HG03045 (cell line): ENCODE results near the gene CD28.
"Not testable (repeated sequence)": the region's sequence is repeated elsewhere in the genome, so short reads cannot be mapped to it uniquely, and the experiment has no call there.

Experiments used
- ATAC-seq: cut with Tn5 transposase; IDR thresholded peaks from one replicate; pipeline ENCODE4 v1.9.1; 2021; ENCODE audit warnings: mild to moderate bottlenecking, moderate library complexity; ENCODE audit not compliant: unreplicated experiment

The CD28 gene

DNA sequence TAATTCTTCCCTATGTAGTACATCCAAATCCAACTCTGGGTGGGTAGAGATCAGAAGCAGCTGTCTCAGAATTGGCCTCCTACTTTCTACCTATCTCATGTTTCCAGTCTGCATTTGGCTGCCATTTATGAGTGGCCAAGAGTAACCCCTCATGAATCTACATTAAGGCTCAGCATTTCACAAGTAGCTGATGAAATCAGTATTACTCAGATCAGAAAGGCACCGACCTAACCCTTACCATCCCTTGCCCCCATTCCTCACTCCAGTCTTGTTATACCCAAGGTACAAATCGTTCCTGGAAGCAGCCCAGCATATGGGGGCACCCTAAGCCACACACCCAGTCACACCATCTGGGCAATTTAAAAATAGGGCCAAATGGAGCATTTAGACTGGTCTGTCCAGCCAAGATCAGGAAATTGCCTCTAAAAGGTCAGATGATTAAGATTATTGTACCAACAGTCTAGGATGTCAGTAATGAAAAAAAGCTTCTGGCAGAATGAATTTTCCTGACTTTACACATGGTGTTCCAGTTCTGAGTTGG lies 37.1 kb downstream of the CD28 start:
- ATAC-seq: no peak

DNA sequence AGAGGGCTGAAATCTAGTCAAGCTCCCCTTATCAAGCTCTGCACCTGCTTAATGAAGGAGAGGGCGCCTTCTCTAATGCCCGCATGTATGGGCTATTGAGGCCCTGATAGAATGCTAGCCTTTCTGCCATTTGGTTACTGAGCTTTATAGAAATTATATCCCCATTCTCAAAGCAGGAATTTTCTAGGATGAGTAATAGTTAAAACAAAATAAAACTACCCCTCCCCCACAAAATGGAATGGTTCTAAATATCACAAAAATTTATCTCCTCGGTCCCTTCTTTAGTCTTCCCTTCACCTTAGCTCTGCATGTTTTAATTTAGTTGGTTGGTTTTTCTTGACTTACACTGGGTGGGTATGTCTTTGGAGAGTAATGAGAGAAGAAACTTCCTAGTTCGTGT lies 37.7 kb downstream of the CD28 start:
- no peak for ATAC-seq

DNA sequence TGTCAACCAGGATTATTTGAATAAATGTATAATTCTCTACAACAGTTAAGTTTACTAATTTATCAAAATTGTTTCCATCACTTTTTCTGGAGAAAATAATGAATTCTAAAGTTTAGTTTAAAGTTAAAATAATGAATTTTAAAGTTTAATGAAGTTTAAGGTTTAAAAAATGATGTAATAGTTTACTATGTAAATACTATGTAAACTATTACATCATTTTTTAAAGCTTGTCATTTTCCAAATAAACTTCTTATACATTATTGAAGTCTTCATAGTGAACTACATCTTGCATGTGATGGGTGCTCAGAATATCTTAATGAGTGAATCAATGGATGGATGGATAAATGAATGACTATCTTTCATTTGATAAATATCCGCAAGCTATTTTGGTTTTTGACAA lies 38.8 kb downstream of the CD28 start:
- no peak for ATAC-seq

DNA sequence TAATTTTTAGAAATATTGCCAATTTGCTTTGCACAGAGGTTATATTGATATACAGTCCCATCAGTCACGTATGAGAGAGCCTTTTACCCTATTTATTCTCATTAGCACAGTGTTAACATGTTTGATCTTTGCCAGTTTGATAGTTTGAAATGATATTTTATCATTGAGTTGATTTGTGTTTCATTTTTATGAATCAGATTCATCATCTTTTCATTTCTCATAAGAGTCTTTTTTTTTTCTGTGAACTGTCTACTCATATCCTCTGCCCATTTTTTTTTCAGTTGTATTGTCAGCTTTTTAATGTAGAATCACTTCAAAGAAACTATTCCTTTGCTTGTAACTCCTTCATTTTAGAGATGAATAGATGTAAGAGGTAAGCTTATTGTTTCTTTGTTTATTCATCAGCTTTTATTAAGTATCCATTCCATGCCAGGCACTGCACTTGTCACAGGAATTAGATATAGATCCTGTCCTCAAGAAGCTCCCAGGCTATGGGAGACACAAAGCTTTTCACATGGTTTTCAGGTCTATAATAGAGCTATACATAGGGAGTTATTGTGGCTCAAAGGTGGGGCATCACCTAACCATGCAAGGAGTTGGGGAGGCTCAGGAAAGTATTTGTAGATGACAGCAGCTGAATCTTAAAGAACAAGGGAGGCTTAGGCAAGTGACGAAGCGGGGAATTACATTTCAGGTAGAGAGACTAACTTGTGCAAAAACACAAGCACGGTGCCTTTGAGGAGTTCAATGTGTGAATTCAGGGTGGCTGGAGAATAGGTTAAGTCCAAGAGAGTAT lies 42.1 kb downstream of the CD28 start:
- ATAC-seq: no peak

DNA sequence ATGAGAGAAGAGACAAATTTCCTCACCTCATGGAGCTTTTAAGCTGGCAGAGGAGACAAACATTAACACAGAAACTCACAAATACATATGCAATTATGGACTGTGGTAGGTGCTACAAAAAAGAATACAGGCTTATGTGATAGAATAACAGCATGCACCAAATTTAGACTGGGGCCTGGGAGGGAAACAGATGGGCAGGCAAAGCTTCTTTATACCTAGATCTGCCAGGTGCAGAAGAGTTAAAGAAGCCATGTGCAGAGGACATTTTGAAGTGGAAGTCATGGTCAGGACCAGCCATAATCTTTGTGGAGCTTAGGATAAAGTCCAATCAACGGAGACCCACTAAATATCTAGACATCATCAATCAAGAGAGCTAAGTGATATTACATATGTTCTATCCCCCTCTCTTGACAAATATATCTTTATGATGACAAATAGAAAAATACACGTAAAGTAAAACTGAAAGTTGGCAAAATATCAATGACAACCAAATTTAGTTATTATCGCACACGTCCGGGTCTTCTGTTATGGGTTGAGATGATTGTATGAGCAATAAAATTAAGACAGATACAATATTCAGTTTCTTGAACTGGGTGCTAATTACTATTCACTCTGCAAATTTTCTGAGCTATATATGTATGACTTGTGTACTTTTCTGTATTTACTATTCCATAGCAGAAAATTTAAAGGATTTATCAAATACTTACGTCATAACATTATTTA lies 44.1 kb downstream of the CD28 start:
- no peak for ATAC-seq

DNA sequence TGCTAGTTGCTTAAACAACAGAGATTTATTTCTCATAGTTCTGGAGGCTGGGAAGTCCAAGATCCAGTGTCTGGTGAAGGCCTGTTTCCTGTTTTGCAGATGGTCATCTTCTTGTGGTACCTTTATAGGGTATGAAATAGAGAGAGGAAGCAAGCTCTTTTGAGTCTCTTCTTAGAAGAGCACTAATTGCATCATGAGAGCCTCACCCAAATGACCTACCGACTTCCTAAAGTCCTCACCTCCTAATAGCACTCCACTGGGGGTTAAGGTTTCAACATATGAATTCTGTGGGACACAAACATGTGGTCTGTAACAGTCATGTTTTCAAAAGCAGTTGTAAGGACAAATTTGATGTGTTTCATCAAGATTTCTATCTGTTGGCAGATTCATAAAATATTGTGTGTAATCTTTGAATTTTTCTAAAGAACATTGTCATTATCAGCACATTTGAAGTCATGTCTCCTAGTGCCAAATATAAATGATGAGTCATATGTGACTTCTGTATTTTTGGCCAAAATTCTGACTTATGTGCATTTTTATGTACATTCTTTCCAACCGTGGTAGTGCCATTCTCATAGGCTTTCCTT lies 45.3 kb downstream of the CD28 start:
- ATAC-seq: no peak

DNA sequence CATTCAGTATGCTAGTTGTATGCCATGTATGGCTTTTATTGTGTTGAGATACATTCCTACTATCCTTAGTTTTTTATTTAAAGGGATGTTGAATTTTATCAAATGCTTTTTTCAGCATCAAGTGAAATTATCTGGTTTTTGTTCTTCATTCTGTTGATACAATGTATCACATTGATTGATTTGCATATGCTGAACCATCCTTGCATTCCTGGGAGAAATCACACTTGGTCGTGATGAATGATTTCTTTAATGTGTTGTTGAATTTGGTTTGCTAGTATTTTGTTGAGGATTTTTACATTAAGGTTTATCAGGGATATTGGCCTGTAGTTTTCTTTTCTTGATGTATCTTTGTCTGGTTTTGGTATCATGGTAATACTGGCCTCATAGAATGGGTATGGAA lies 49.7 kb downstream of the CD28 start:
- no peak for ATAC-seq

DNA sequence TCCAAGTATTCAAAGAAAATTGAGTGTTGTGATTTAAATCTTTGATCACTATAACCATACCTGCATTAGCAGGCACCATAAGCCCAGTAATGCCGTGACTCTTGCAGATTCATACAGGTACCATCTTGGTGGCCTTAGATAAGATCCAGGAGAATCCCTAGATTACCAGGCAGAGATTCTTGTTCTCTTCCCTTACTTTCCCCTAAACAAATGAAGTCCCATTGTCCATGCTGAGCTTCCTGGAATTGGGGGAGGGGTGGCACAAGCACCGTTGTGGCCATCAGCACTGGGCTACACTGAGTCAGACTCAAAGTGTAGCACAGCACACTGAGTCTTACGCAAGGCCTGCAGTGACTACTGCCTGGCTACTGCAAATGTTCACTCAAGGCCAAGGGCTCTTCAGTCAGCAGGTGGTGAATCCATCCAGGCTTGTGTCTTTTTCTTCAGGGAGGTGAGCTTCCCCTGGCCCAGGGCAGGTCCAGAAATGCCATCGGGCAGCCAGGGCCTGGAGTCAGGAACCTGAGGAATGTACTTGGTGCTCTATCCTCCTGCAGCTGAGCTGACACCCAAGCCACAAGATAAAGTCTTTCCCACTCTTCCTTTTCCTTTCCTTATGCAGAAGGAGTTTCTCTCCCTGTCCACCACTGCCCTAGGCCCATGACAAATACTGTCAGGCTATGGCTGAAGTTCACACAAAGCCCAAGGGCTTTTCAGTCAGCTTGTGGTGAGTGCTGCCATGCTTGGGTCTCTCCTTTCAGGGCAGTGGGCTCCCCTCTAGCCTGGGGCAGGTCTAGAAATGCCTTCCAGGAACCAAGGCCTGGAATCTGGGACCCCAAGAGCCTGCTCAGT lies 52.6 kb downstream of the CD28 start:
- ATAC-seq: no peak

DNA sequence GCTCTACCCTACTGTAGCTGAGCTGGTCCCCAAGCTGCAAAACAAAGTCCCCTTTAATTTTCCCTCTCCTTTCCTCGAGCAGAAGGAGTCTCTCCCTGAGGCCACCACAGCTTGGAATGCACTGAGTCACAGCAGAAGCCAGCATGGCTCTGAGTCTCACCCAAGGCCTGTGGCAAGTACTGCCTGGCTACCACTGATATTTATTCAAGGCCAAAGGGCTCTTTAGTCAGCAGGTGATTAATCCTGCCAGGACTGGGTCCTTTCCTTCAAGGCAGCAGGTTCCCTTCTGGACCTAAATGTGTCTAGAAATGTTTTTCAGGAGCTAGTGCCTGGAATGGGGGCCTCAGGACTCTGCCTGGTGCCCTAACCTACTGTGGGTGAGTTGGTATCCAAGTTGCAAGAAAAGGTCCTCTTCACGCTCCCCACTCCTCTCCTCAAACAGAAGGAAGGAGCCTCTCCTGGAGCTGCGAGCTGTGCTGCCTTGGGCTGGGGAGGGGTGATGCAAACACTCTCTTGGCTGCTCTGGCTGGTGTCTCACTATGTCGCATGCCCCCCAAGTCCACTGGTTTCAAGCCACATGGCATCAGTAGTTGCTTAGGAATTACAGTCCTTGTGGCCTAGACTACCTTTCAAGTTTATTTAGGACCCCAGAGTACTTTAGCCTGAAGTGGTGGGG lies 53.4 kb downstream of the CD28 start:
- ATAC-seq: no peak

DNA sequence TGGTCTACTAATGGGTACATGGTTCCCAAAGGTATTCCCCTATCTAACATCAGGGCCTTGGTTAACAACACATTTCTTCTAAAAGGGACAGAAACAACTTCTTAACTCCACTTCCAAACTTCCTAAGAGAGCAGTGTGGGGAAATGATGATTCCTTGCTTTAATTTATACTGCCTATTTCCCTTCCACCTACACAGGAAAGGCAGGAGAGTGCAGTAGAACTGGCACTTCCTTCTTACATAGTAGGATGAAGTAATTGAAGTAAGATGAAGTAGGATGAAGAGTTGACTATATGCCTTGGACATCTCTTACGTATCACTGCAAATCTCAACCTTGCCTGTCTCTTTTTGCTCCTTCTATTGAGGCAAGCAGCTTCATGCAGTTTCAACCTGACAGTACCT lies 54.7 kb downstream of the CD28 start:
- ATAC-seq: no peak

DNA sequence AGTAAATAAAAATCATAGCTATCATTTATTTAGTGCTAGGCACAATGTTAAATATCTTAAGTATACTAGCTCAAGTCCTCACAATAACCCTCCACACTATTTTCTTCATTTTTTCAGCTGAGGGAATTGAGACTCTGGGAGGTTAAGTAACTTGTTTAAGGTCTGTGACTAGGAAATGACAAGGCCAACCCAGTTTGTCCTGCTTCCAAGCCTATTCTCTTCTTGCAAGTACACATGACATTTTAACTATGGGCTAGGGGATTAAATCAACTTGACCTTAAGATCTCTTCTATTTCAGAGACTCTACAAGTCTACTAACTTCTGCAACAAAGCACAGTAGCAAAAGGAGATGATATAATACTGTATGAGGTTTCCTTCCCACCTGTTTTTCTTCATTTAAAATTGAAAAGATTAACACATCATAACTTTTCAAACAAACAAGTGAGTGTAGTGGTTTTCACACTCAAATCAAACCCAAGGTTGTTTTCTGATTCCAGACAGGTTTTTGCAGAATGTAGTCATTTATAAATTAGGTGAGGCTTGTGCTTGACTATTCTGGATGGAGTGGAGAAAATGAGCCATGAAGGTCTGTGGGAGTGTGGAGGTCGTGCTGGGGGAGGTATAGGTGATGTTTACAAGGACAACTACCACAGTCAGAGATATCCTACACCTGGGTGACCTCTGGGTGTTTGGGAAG lies 57.0 kb downstream of the CD28 start:
- ATAC-seq: no peak

DNA sequence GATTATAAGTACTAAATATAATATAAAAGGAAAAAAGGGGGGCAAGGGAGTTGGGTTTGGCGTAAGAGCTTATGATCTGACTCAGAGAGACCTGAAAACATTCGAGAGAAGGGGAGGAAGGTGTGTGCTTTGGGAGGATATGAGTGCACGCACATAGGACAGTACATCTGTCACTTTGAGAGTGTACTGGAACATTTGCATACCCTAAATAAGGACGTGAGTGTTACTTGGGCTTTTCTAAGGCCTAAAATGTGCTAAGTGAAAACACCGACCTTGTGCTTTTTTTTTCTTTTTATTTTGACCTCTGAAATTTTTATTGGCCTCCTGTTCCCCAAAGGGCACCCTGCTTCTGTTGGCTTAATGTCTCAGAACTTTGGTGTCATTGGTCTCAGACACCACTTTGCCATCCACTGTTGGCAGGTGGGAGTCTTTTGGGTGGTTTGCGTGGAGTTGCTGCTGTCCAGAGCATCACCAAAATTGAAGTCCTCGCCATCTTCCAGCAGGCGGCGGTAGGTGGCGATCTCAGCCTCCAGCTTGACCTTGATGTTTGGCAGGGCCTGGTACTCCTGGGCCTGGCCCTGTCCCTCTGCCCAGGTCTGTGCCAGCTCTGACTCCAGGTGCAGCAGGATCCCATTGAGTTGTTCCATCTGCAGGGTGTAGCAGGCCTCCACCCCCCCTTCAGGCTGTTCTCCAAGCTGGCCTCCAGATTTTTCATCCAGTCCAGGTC lies 57.7 kb downstream of the CD28 start:
- no peak for ATAC-seq

DNA sequence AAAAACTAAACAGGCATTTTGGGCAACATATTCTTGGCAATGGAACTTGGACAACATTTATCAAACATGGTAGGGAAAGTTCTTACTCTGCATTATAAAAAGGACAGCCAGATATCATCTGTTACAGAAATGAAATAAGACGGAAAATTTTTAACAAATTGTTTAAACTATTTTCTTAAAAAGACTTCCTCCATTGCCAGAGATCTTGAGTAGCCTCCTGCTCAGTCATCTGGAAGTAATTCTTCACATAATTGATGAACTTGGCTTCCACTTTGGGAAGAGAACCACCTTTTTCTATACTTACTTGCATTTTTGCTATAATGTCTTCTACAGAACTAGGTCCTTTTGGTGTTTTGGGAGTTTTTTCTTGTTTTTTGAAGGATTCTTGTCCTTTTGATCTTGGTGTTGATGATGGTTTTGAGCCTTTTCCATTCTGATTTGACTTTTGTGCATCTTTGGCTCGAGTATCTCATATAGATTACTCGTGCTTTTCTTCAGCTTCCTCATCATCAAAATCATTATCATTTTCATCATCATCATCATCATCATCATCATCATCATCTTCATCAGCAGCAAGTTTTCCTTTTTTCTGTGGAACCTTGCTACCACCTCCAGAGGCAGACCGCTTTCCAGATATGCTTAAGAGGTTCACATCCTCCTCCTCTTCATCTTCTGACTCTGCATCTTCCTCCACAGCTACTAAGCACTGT lies 66.2 kb downstream of the CD28 start:
- ATAC-seq: no peak

DNA sequence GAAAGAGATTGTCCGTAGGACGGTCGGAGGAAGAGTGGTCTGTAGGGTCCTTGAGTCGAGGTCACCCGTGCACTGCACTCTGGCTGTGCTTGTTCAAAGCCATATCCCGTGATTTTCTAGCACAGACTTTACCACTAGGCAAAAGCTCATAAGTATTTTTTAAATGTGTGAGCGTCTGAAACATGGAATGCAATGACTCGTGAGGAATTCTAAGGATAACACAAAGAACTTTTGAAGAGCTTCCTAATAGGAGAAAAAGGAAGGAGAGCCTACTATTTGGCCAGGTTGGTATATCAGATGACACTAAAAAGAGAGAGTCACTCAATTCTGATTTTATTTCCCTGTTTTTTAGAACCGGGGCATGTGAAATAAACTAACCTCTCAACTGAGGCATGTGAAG lies 68.3 kb downstream of the CD28 start:
- ATAC-seq: no peak

DNA sequence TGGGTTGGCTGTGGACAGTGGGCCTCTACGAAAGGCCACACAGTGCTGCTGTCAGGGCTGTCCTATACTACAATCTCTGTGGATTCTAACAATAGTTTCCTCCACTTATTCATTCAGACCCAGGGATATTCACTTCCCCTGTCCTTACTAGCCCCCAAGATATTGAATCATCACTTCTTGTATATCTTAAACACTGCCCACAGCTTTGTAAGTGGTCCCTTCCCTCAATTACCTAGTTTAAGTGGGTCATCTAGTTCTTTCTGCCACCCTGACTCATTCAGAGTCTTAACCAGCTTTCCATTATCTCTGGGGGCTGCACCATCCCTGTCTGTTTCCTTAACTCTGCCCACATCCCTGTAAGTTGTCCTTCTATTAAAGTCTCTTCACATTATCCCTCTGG lies 69.2 kb downstream of the CD28 start:
- no peak for ATAC-seq

DNA sequence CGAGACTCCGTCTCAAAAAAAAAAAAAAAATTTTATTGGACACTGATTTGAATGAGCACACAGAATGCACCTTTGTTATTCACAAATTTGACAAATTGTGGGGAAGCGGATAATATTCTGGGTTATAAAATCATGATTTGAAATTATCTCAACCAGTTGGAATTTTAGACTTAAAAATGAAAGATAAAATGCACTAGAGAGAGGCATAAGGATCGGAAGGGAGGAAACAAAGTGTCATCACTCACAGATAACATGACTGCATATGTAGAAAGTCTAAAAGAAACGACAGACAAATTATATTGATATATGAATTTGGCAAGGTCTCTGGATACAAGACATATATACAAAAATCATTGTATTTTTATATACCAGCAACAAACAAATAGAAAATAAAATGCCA lies 70.6 kb downstream of the CD28 start:
- ATAC-seq: no peak

DNA sequence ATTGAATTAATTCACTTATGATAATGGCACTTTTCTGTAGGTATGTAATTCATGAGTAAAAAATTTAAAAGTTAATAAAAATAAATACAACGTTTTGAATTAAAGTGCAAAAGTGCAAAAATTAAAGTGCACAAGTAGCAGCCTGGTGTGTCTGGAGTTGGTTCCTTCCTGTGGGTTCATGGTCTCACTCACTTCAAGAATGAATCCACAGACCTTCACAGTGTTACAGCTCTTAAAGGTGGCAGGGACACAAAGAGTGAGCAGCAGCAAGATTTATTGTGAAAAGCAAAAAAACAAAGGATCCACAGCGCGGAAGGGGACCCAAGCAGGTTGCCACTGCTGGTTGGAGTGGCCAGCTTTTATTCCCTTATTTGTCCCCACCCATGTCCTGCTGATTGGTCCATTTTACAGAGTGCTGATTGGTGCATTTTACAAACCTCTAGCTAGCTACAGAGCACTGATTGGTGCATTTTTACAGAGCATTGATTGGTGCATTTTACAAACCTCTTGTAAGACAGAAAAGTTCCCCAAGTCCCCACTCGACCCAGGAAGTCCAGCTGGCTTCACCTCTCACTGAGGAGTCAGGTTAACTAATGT lies 73.1 kb downstream of the CD28 start:
- not testable (repeated sequence) for ATAC-seq

DNA sequence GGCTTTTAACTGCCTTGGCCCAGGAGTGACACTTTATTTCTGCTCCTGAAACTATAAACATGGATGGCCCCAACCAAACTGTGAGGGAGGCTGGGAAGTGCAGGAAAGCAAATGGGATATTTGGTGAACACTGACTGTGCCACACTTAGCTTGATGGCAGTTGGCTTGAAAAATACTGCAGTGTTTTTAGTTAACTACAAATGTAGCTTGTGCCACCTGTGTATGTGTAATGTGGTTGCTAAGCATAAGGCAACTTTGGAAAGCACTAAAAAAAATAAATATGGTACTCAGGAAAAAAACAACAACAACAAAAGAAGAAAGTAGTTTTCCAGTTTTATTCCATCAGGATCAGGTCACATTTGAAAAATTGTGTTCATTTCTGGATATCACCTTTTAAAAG lies 73.8 kb downstream of the CD28 start:
- ATAC-seq: no peak
